GM19239 (cell line): ENCODE measurements around the gene MSI2.

ENCODE experiments used
- DNase-seq: peaks from one replicate; pipeline ENCODE4 v3.0.0; 2011; ENCODE audit warnings: low spot score; ENCODE audit not compliant: insufficient read length
- FAIRE-seq: peaks from 2 replicates; lab custom pipeline; 2011; peaks lifted over from hg19 to GRCh38; lab: Jason Lieb, UNC

The MSI2 gene

GRCh38 chr17:57524839-57525568 is 268.7 kb downstream of the MSI2 start:
- DNase-seq (no peak), FAIRE-seq (peak; percentile 35)

DNA sequence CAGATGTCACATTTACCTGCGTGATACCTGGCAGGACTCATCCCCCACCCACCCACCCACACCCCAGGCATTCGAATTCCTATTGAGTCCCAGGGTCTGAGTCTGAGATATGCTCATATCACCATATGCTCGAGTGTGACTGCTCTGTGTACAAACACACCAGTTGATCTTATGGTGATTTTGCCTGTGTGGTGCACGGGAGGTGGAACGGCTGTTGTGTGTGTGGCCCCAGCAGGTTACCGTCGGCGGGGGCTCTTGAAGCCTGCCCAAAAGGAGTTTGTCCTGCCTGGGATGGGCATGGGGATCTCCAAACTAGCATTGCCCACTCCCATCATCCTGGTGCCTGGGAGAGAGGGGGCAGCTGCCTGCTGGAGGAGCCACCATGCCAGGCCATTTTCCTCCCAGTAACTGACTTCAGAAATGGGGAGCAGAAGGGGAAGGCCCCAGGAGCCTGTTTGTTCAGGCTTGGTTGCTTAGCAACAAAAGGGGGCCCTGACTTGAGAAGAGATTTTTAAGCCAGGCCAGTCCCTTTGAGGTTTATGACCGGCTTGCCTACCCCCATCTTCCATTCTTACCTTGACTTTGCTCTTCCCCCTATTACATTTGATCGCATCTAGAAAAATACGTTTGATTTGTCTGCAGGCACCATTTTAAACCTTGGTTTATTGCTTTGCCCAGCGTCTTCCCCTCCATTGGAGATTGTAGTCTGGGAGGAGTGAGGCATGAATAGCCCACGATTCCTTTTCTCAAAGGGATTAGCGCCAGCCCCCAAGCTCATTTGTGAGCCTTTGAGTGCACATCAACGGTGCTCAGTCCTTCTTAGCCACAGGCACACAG is 271.1 kb downstream of the MSI2 start:
- FAIRE-seq, result no peak
- DNase-seq, result no peak

DNA sequence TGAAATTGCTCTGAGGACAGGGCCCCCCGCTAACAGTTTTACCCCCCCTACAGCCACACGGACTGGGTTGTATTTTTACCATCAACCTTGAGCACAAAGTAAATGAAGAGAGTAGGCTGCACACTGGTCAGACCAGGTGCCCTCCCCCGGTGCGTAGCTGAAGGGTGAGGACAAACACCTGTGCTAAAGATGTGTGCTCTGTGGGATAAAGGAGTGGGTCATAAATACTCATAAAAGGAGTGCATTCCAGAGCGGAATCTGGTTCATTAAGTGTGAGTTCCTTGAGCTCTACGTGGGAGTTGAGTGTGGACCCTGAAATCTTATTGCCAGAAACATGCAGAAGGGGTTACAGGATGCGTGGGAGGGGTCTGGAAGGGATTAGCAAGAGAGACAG is 271.7 kb downstream of the MSI2 start:
- DNase-seq, result no peak
- no peak for FAIRE-seq

DNA sequence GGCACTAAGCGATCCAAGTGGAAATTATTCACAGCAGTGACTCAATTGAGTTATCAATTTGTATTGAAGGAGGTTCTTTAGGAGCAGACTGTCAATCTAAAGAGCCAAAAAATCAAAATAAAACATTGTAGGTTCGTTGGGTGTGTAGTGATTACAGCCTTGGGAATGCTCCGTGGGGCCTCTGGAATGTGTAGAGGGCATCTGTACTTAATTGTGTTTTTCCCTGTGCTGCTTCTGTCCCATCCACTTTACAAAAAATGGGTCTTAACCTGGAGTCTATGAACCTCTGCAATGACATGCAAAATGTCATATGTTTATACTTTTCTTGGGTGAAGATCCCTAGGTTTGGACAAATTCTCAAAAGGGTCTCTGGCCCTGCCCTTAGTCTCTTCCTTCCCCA is 273.7 kb downstream of the MSI2 start:
- DNase-seq (no peak), FAIRE-seq (no peak)

DNA sequence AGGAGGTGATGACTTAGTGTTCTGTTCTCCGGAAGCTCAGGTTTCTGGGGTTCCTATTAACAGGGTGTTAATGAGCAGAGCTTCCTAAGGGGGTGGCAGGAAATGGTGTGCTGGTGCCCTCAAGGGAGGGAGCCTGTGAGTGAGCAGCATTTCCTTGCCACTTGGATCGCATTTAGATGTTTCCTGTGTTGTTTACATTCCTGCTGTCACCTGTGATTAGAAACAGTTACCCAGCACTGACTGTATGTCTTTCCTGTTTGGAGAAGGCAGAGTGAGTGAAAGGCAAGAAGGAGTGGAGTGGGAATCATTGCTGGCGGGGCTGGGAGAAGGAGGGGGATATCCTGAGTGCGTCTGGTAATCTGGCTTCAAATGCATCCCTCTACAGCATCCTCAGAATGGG is 274.2 kb downstream of the MSI2 start:
- DNase-seq, result no peak
- FAIRE-seq, result no peak

- DNase-seq (no peak), FAIRE-seq (no peak)
Observed at GRCh38 chr17:57531078-57531477, 274.8 kb downstream of the MSI2 start.

GRCh38 chr17:57531648-57532504 is 275.6 kb downstream of the MSI2 start:
- DNase-seq (no peak), FAIRE-seq (no peak)

DNA sequence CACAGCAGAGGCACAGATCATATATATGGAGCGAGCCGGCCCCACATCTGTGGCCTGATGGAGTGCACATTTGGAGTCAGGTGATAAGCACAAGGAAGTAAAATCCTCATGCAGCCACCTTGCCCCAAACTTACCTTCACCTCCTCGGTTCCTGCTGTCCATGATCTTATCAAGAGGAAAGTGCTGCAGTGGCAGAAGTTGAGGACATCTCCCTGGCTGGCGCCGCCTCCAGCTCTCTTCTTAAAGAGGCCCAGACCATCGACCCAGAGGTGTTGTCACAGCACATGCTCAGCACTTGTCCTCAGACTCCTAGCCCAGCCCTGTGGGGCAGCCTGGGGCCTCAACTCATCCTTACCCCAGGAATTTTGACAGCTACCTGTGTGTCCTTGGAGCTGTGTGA is 276.2 kb downstream of the MSI2 start:
- DNase-seq (no peak), FAIRE-seq (no peak)

DNA sequence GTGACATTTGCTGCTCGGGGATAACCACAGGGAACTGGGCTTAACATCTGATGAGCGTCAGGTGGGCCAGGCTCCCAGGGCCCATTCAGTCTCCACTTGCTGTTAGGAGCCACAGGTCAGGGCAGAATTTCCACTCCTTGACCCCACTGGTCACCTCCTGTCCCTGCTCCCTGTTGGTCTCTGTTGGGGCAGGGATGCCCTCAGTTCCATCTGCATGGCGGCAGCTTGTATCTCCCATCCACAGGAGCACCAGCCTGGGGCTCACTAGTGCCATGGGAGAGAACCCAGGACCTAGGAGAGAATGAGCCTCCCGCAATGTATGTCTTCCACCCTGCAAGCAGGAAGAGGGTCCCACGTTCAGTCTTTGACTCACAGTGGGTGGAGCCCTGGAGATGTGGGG is 276.6 kb downstream of the MSI2 start:
- DNase-seq (no peak), FAIRE-seq (no peak)

DNA sequence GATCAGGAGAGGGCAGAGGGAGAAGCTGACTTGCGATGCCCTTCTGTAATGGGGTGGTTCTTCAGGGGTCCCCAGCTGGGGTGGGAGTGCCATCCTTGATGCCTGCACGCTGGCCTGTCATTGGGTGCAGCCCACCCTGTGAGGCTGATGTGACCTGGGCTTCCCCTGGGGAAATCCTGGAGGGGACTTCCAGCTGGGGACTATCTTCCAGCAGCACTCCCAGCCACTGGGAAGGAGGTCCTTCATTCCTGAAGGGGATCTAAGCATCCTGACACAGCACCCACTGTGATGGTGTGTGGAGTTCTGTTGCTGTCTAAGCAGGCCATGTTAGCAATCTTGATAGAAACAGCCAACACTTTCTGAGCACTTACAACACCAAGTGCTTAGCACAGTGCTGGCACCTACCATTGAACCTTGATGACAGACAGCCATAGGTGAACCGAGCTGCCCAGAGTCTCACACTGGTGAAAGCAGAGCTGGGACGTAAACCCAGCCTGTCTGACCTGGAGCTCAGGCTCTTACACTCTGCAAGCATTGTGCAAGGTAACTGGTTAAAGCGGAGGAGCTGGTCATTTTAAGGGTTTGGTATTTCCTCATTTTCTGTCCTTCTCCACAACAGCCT is 277.5 kb downstream of the MSI2 start:
- no peak for DNase-seq
- FAIRE-seq, result peak; percentile 11

DNA sequence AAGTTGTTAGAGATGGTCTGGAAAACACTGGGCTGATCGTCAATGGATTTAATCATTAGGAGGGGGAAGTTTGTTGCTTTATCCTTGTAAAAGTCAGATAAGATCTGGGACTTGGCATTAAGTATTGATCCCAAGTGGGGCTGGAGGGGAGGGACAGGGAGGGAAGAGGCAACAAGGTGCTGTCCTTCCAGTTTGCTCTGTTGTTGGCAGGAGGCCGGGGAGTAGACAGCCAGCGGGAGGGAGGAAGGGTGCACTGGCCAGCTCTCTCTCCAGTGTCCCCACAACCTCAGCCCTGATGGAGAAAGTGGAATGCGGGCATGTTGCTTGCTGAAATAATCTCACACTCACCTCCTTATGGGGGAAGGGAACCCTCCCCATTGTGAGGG is 278.5 kb downstream of the MSI2 start:
- no peak for FAIRE-seq
- DNase-seq, result no peak

DNA sequence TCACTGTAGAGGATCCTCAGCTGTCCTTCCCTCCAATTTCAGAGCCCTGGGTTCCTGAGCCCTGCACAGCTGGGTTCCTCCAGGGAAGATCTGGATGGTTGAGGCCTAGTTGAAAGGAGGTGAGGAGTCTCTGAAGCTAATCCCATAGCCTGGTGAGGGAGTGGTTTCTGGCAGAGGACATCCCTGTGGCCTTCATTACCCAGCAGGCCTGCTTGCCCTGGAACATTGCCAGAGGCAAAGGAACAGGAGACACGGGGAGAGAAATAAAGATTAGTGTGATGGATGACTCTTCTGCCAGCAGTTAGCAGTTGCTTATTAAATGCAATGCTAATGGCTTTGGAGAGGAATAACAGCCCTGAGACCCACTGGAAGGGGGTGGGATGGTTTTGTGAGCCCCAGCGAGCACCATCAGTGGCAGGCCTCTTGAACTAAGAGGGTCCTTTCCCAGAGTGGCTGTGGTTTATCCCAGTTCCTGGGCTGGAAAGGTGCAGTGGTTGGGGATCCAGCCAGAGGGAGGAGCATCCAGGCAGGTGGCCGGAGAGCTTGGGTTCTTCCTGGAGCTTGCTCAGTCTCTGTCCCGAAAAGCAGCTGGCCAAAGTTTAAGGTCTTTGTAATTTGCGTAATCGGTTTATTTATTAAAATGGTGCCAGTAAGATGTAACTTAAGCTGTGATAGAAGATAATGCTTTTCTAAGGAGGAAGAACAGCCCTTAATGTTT is 279.1 kb downstream of the MSI2 start:
- FAIRE-seq, result no peak
- no peak for DNase-seq

DNA sequence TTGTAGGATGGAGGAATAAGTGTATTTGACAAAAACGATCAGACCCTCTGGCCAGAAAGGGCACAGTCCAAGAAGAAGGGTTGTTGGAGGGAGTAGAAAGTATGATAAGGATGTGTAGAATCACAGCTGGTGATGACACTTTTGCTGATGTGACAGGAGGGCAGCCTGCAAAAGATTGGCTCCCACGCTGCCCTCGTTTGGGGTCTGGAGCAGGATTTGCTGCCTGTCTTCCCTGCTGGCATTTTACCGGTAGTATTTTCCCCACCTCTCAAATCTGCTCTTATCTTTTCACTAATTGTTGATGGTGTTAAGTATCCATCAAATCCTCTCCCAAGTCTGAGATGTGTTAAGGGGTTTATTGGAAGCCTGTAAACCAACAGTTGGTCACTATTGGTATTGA is 280.0 kb downstream of the MSI2 start:
- no peak for DNase-seq
- no peak for FAIRE-seq

DNA sequence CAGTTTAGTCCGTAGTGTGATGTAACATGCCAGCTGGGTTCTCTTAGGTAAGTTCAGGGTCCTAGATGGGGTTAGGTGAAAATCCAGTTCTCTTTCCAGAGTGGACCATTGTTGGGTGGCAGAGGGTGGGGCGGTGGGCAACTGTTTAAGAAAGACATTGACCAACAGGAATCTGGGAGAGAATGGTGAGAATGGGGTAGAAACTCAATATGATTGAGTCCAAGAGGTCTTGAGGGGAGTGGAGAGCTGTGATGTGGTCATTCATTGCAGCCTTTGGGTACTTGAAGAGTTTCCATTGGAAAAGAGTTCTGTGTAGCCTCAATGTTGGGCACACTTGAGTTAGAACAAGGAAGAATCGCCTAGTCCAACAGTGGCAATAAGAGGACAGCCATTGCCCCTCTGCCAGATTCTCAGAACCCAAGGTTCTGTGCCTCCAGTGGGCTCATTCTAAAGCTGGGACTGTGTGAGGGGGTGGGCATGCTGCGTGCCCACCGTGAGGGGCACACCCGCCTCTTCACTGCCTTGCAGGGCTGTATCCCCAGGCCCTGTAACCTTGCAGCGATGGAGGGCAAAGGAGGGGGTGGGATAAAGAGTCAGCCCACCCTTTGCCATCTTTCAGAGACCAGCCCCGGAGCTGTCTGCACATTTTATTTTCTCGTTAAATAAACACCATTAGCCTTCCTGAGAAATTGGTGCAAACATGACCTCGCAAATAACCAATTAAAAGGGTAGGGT is 280.6 kb downstream of the MSI2 start:
- FAIRE-seq (no peak), DNase-seq (no peak)

GRCh38 chr17:57537524-57538410 is 281.4 kb downstream of the MSI2 start:
- FAIRE-seq, result no peak
- no peak for DNase-seq

GRCh38 chr17:57538736-57539456 is 282.6 kb downstream of the MSI2 start:
- FAIRE-seq (no peak), DNase-seq (no peak)

GRCh38 chr17:57539529-57540301 is 283.4 kb downstream of the MSI2 start:
- FAIRE-seq (no peak), DNase-seq (no peak)
